Measurements from ENCODE around the gene CCNI2.

The CCNI2 gene

GRCh38 chr5:132746954-132747615 is at the start of gene CCNI2:
Gene CCNI2, plus strand, starts transcription at chr5:132747426. Its CDS starts 70 bp downstream, at chr5:132747496.
- peak; percentile 50 for DNase-seq

- DNase-seq: no peak
Observed at GRCh38 chr5:132704875-132705274, 42.4 kb upstream of the CCNI2 start.

- no peak for DNase-seq
Observed at GRCh38 chr5:132708645-132709044, 38.6 kb upstream of the CCNI2 start.

- peak; percentile 82 for DNase-seq
Observed at GRCh38 chr5:132714456-132715307, 32.5 kb upstream of the CCNI2 start.

GRCh38 chr5:132718544-132719312 is 28.5 kb upstream of the CCNI2 start:
- DNase-seq: no peak

- DNase-seq: no peak
Observed at GRCh38 chr5:132725745-132726144, 21.5 kb upstream of the CCNI2 start.

- no peak for DNase-seq
Observed at GRCh38 chr5:132729896-132730295, 17.3 kb upstream of the CCNI2 start.

- DNase-seq: no peak
Observed at GRCh38 chr5:132733499-132734148, 13.6 kb upstream of the CCNI2 start.

GRCh38 chr5:132734687-132735086 is 12.5 kb upstream of the CCNI2 start:
- DNase-seq: no peak

GRCh38 chr5:132736853-132737833 is 10.1 kb upstream of the CCNI2 start, which contains the start of gene KIF3A:
Gene KIF3A, minus strand, starts transcription at chr5:132737546. Its CDS starts 127 bp downstream, at chr5:132737419.
- DNase-seq: peak; percentile 99

GRCh38 chr5:132737982-132738681 is 9.1 kb upstream of the CCNI2 start:
- no peak for DNase-seq

GRCh38 chr5:132739232-132739631 is 8.0 kb upstream of the CCNI2 start:
- no peak for DNase-seq

GRCh38 chr5:132742158-132742557 is 5.1 kb upstream of the CCNI2 start:
- DNase-seq: no peak

GRCh38 chr5:132742626-132743025 is 4.6 kb upstream of the CCNI2 start:
- no peak for DNase-seq

- DNase-seq: no peak
Observed at GRCh38 chr5:132744659-132745058, 2.6 kb upstream of the CCNI2 start.

- DNase-seq: no peak
Observed at GRCh38 chr5:132746592-132746953, 653 bp upstream of the CCNI2 start.

GRCh38 chr5:132747616-132748440 is 602 bp downstream of the CCNI2 start:
- peak; percentile 26 for DNase-seq

GRCh38 chr5:132748522-132749000 is 1.3 kb downstream of the CCNI2 start:
- no peak for DNase-seq

GRCh38 chr5:132749506-132749905 is 2.3 kb downstream of the CCNI2 start:
- DNase-seq: no peak

All from activated CD4-positive, alpha-beta T cell treated with anti-CD3 and anti-CD28 coated beads, Interleukin-2, amount 50 U/mL, for 16 hours (primary cell).